Measurements from ENCODE around the gene CACNA1I. TPM values are rescaled to one million over a fixed set of nuclear protein-coding genes. Genes with fewer than 3 reads are reported as not detected.
A peak's percentile ranks its signal among the peaks of the same experiment; 100 is the strongest.

CACNA1I gene
- total and polyA plus RNA-seq, 2 experiments from 2014 or later = 0.04 to 0.24 TPM

GRCh38 chr22:39581303-39581702 lies 10.8 kb downstream of the CACNA1I start:
- H3K36me3 ChIP-seq = no peaks in the 10 kb centered on the region
- H3K27me3 ChIP-seq = no peaks in the 10 kb centered on the region

DNA sequence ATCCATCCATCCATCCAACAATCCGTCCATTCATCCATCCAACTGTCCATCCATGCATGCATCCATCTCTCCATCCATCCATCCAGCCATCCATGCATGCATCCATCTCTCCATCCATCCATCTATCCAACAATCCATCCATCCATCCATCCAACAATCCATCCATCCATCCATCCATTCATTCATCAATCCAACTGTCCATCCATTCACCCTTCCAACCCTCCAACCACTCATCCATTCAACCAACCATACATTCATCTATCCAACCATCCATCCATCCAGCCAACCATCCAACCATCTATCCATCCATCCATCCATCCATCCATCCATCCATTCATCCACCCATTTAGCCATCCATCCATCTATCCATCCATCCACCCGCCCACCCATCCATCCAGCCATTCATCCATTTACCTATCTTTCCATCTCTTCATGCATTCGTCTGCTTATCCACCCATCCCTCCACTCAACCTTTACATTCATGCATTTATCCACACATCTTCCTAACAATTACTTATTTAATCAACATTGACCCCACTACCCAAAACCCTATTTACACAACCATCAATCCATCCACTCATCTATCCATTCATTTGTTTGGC lies 12.6 kb downstream of the CACNA1I start:
- Histone ChIP-seq H3K27ac (no peak overlapping the region), H3K4me1 (ENCODE audit: low read depth) (no peaks in the 10 kb centered on the region), H3K36me3 (no peaks in the 10 kb centered on the region), H3K27me3 (no peaks in the 10 kb centered on the region), H3K9me3 (ENCODE audit: low read depth) (no peaks in the 10 kb centered on the region), H3K4me3 (no peak overlapping the region)
- DNase-seq (ENCODE audit: low read depth in 1 of 2, low spot score in 1 of 2) = no peak
- TF ChIP-seq, protein P1, sequence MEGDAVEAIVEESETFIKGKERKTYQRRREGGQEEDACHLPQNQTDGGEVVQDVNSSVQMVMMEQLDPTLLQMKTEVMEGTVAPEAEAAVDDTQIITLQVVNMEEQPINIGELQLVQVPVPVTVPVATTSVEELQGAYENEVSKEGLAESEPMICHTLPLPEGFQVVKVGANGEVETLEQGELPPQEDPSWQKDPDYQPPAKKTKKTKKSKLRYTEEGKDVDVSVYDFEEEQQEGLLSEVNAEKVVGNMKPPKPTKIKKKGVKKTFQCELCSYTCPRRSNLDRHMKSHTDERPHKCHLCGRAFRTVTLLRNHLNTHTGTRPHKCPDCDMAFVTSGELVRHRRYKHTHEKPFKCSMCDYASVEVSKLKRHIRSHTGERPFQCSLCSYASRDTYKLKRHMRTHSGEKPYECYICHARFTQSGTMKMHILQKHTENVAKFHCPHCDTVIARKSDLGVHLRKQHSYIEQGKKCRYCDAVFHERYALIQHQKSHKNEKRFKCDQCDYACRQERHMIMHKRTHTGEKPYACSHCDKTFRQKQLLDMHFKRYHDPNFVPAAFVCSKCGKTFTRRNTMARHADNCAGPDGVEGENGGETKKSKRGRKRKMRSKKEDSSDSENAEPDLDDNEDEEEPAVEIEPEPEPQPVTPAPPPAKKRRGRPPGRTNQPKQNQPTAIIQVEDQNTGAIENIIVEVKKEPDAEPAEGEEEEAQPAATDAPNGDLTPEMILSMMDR (IDR thresholded peaks at IDR 0.05; ENCODE audit: low read depth, low read length) = no peak

More at GRCh38 chr22:39581303-39581702, 10.8 kb downstream of the CACNA1I start:
- Histone ChIP-seq H3K27ac (no peak overlapping the region), H3K9me3 (ENCODE audit: low read depth) (no peaks in the 10 kb centered on the region), H3K4me3 (no peak overlapping the region), H3K4me1 (ENCODE audit: low read depth) (no peaks in the 10 kb centered on the region)
- no peak for DNase-seq (ENCODE audit: low read depth in 1 of 2, low spot score in 1 of 2)
- TF ChIP-seq, protein P1 (IDR thresholded peaks at IDR 0.05; ENCODE audit: low read depth, low read length) = no peak

DNA sequence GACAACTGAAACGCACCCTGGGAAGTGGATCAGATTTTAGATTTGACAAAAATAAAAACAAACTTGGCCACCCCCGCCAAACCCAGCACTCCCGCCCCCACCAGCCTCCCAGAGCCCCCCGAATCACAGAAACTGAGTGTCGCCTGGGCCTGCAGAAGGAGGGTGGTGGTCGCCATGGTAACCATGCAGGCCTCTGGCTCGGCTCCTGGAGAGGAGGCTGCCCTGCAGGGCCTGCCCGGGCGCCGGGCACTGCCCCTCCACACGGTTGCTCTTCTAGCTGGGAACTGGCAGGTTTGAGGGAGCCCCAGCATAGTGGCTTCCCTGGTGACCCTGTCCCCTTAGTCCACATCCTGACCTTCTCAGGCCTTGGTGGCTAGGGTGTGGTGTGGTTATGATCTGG lies 19.3 kb downstream of the CACNA1I start:
- DNase-seq (ENCODE audit: low read depth in 1 of 2, low spot score in 1 of 2) = no peak
- Histone ChIP-seq H3K9me3 (ENCODE audit: low read depth) (no peaks in the 10 kb centered on the region), H3K36me3 (no peaks in the 10 kb centered on the region), H3K27me3 (no peaks in the 10 kb centered on the region), H3K4me1 (ENCODE audit: low read depth) (no peaks in the 10 kb centered on the region), H3K4me3 (no peak overlapping the region), H3K27ac (no peak overlapping the region)
- TF ChIP-seq, protein P1 (IDR thresholded peaks at IDR 0.05; ENCODE audit: low read depth, low read length) = no peak

- no peaks in the 10 kb centered on the region for H3K4me1 ChIP-seq (ENCODE audit: low read depth)
- TF ChIP-seq, protein P1 (IDR thresholded peaks at IDR 0.05; ENCODE audit: low read depth, low read length) = no peak
- no peaks in the 10 kb centered on the region for H3K36me3 ChIP-seq
- H3K4me3 ChIP-seq = no peak overlapping the region
- H3K27ac ChIP-seq = no peak overlapping the region
- DNase-seq (ENCODE audit: low read depth in 1 of 2, low spot score in 1 of 2) = peak in 1 of 2 donors; percentile 82
- no peaks in the 10 kb centered on the region for H3K9me3 ChIP-seq (ENCODE audit: low read depth)
- H3K27me3 ChIP-seq = peaks cover 6% of the 10 kb centered on the region
These were observed 21.8 kb downstream of the CACNA1I start for GRCh38 chr22:39592081-39593065.

DNA sequence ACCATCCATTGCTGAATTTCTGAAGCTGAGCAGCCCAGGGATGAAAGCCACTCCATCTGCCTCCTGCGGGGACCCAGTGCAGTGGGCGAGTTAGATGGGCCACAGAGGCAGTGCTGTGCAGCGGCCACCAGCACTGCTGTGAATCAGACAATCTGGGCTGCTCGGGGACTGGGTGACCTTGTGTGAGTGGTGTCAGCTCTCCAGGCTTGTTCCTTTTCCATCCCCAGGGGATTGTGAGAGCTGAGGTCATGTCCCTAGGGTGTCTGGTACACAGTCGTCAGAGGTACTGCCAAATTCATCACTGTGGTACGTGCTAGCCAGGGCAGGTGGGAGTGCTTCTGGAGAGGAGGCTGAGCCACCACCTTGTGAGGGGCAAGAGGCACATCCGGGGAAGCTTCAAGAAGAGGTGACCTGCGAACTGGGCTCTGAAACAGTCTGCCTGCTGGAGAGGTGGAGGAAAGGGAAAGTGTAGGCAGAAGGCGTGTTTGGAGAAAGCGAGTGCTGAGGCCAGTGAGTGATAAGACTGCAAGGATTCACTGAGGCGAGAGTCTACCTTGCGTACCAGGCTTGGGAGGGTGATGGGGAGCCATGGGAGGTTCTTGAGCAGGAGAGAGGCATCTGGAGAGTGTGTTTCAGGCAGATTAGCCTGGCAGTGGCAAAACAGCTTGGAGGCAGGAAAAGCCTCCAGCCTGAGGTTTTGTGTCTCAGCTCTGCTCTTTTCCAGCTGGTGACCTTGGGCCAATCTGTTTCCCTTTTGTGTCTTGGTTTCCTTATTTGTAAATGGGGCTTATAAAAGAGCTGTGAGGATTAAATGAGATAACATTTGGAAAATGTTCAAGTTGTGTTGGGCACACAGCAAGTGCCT lies 22.7 kb downstream of the CACNA1I start:
- no peak for DNase-seq (ENCODE audit: low read depth in 1 of 2, low spot score in 1 of 2)
- no peaks in the 10 kb centered on the region for H3K4me1 ChIP-seq (ENCODE audit: low read depth)
- no peaks in the 10 kb centered on the region for H3K36me3 ChIP-seq
- H3K27me3 ChIP-seq = peaks cover 14% of the 10 kb centered on the region
- H3K9me3 ChIP-seq (ENCODE audit: low read depth) = no peaks in the 10 kb centered on the region
- no peak overlapping the region for H3K4me3 ChIP-seq
- no peak overlapping the region for H3K27ac ChIP-seq
- TF ChIP-seq, protein P1 (IDR thresholded peaks at IDR 0.05; ENCODE audit: low read depth, low read length) = no peak

Data from cardiac muscle cell (in vitro differentiated cells and primary cell).